Uterus (tissue), 4 donors: ENCODE results near the gene ALOX15B. TPM values are rescaled to one million over a fixed set of nuclear protein-coding genes. Genes with fewer than 3 reads are reported as not detected.

Experiments used
- DNase-seq, 2 donors: peaks; one replicate each; pipeline ENCODE4 v3.0.0-alpha.2; 2019 to 2020
- H3K27ac ChIP-seq, 2 donors: fragments of 200-600 bp; sonication (generic); 1 replicate in 1 of 2; 2 replicates in 1 of 2; pipeline ENCODE4 v1.5.1; 2016 to 2018
- H3K27me3 ChIP-seq, 2 donors: fragments of 200-600 bp; sonication (generic); one replicate each; pipeline ENCODE4 v1.5.1; 2018 to 2019; ENCODE audit warnings: control low read depth in 1 of 2
- H3K36me3 ChIP-seq, 2 donors: fragments of 200-600 bp; sonication (generic); one replicate each; pipeline ENCODE4 v1.5.1; 2019; ENCODE audit warnings: control low read depth in 1 of 2
- H3K4me1 ChIP-seq, 2 donors: fragments of 200-600 bp; sonication (generic); one replicate each; pipeline ENCODE4 v1.5.1; 2018 to 2019; ENCODE audit warnings: control low read depth in 1 of 2
- H3K4me3 ChIP-seq, 2 donors: fragments of 200-600 bp; sonication (generic); 1 replicate in 1 of 2; 2 replicates in 1 of 2; pipeline ENCODE4 v1.5.1; 2018 to 2019; ENCODE audit warnings: mild to moderate bottlenecking in 1 of 2
- H3K9me3 ChIP-seq, 2 donors: fragments of 200-600 bp; sonication (generic); one replicate each; pipeline ENCODE4 v1.5.1; 2019; ENCODE audit warnings: control low read depth in 1 of 2
- POLR2A ChIP-seq, 2 donors: fragments of 450-650 bp; IDR thresholded peaks; one replicate each; pipeline ENCODE4 v1.6.1; 2016; ENCODE audit warnings: antibody characterized with exemption in 2 of 2, mild to moderate bottlenecking in 1 of 2, moderate library complexity in 1 of 2
- intact Hi-C: fragments of 100-400 bp; cut with DNase I; formaldehyde crosslinking; loops from one replicate; pipeline ENCODE4 v1.15.1; 2023; ENCODE audit warnings: low total_unique reads
- total RNA-seq, 4 donors: library from RNA; depleted of rRNA in 3 of 4; stranded (reverse); fragments of >200 nt in 3 of 4; gene quantifications; one replicate each; pipeline versions ENCODE4 v1.1.0 to v1.2.4, GENCODE V29; 2014 to 2023
- TF ChIP-seq, protein P1 (sequence below), 4 experiments: fragments of 200-600 bp in 2 of 4; fragments of 450-650 bp in 2 of 4; sonication (generic) in 2 of 4; IDR thresholded peaks; one replicate each; pipeline ENCODE4 v1.5.1; 2016 to 2019; ENCODE audit warnings: antibody characterized with exemption in 4 of 4, mild to moderate bottlenecking in 2 of 4, moderate library complexity in 1 of 4
- donor health status: DM: yes; HTN: yes; CAD: no.

The ALOX15B gene
- total RNA-seq, 4 donors from 2014 or later, result 0.14 to 1.5 (median 0.24) TPM; not detected in 1

DNA sequence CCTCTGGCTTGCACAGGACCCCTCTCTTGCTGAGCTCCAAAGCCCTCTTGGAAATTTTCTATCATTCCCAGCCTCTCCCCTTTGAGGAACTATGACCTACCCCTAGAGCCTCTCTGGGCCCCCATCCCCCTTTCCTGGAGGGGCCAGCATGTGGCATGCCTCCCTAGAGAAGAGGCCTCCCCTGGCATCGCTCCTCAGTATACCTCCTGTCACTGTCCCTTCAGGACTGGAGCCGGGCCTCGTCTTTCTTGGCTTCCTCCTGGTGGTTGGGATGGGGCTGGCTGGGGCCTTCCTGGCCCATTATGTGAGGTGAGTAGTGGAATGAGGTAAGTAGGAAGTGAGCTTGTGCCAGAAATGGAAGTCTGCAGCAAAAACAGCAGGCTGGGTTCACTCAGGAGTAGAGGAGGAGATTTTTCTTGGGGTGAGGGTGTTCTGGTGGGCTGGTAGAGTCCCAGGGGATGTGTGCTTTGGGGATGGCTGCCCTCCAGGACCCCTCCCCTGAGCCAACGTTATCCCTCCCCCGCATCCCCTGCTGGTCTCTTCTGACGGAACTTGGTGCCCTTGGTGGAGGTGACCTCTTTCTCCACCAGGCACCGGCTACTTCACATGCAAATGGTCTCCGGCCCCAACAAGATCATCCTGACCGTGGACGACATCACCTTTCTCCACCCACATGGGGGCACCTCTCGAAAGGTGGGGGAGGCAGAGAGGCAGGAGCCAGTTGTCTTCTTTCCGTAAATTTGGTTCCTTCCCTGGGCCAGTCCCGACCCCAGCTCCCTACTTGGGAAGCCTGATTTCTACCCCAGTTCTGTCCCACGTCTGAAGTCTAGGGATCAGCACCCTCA lies 31.8 kb upstream of the ALOX15B start:
- no peak for DNase-seq
- Histone ChIP-seq H3K36me3 (no peaks in the 10 kb centered on the region), H3K27ac (no peak overlapping the region), H3K4me1 (peaks cover 0 to 5% of the 10 kb centered on the region in 2 donors), H3K27me3 (peaks cover 14% of the 10 kb centered on the region in 2 donors), H3K4me3 (no peak overlapping the region), H3K9me3 (no peaks in the 10 kb centered on the region)
- intact Hi-C loops, result no loop called here
- no peak for TF ChIP-seq POLR2A (IDR thresholded peaks at IDR 0.05)
- TF ChIP-seq, protein P1, sequence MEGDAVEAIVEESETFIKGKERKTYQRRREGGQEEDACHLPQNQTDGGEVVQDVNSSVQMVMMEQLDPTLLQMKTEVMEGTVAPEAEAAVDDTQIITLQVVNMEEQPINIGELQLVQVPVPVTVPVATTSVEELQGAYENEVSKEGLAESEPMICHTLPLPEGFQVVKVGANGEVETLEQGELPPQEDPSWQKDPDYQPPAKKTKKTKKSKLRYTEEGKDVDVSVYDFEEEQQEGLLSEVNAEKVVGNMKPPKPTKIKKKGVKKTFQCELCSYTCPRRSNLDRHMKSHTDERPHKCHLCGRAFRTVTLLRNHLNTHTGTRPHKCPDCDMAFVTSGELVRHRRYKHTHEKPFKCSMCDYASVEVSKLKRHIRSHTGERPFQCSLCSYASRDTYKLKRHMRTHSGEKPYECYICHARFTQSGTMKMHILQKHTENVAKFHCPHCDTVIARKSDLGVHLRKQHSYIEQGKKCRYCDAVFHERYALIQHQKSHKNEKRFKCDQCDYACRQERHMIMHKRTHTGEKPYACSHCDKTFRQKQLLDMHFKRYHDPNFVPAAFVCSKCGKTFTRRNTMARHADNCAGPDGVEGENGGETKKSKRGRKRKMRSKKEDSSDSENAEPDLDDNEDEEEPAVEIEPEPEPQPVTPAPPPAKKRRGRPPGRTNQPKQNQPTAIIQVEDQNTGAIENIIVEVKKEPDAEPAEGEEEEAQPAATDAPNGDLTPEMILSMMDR (IDR thresholded peaks at IDR 0.05), result no peak

DNA sequence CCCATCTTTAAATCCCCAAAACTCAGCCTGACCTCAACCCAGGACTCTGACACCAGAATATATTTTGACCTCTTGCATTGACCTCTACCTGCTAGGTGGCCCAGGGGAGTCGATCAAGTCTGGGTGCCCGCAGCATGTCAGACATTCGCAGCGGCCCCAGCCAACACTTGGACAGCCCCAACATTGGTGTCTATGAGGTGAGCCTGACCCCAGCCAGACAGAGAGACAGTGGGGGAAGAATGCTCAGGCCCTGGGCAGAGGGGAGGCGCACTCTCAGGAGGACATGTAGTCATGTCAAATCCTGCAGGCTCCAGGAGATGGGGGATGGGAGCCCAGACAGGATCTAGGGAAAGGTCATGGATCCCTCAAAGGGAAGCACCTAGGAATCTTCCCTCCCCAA lies 31.0 kb upstream of the ALOX15B start:
- peaks cover 6 to 11% of the 10 kb centered on the region in 2 donors for H3K27me3 ChIP-seq
- H3K4me3 ChIP-seq, result no peak overlapping the region
- no peak for DNase-seq

DNA sequence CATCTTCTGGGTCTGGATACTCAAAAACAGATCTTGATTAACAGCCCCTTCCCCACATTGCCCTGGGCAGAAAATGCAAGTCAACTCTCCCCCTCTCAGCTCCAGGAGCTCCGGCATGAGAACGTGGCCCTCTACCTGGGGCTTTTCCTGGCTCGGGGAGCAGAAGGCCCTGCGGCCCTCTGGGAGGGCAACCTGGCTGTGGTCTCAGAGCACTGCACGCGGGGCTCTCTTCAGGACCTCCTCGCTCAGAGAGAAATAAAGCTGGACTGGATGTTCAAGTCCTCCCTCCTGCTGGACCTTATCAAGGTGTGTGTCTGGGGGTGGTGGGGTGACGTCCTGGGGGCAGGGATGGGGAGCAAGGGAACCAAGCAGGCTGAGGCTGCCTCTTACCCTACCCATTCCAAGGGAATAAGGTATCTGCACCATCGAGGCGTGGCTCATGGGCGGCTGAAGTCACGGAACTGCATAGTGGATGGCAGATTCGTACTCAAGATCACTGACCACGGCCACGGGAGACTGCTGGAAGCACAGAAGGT lies 26.7 kb upstream of the ALOX15B start:
- no peak for TF ChIP-seq POLR2A (IDR thresholded peaks at IDR 0.05)
- TF ChIP-seq, protein P1 (IDR thresholded peaks at IDR 0.05), result no peak
- no peak for DNase-seq
- Histone ChIP-seq H3K27me3 (no peaks in the 10 kb centered on the region), H3K4me1 (peaks cover 0 to 8% of the 10 kb centered on the region in 2 donors), H3K4me3 (no peak overlapping the region), H3K27ac (no peak overlapping the region), H3K36me3 (no peaks in the 10 kb centered on the region), H3K9me3 (no peaks in the 10 kb centered on the region)
- intact Hi-C loops, result no loop called here

More for the DNA sequence above, 31.0 kb upstream of the ALOX15B start:
- intact Hi-C loops, result no loop called here
- TF ChIP-seq, protein P1 (IDR thresholded peaks at IDR 0.05), result no peak
- no peak for TF ChIP-seq POLR2A (IDR thresholded peaks at IDR 0.05)
- no peaks in the 10 kb centered on the region for H3K36me3 ChIP-seq
- H3K27ac ChIP-seq, result no peak overlapping the region
- no peaks in the 10 kb centered on the region for H3K4me1 ChIP-seq
- no peaks in the 10 kb centered on the region for H3K9me3 ChIP-seq

DNA sequence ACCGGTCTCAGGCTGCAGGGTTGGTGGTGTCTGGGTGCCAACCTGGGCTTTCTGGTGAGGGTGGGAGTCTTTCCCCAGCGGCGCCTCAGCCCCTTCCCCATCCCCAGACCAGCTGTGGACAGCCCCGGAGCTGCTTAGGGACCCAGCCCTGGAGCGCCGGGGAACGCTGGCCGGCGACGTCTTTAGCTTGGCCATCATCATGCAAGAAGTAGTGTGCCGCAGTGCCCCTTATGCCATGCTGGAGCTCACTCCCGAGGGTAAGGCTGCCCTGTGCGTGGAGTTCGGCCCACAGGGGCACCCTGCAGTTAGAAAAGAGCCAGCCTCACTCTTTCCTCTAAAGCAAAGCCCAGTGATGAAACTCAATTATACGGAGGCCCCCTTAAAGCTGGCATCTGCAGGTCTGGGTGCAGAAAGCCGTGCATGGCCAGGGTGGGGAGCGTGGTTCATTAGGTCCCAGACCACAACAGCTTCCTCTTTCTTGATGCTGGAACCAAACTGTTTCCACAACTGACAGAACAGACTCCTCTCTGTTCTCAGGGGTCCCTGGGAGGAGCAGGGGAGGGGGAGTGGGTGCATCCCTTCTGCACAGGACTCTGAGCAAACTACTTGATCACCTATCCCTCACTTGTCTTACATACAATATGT lies 25.7 kb upstream of the ALOX15B start:
- Histone ChIP-seq H3K27me3 (no peaks in the 10 kb centered on the region), H3K9me3 (no peaks in the 10 kb centered on the region), H3K36me3 (no peaks in the 10 kb centered on the region), H3K27ac (no peak overlapping the region), H3K4me1 (peaks cover 0 to 8% of the 10 kb centered on the region in 2 donors), H3K4me3 (no peak overlapping the region)
- intact Hi-C loops, result no loop called here
- TF ChIP-seq POLR2A (IDR thresholded peaks at IDR 0.05), result no peak
- TF ChIP-seq, protein P1 (IDR thresholded peaks at IDR 0.05), result no peak
- DNase-seq, result no peak
